Stimulated activated naive CD8-positive, alpha-beta T cell treated with anti-CD3 and anti-CD28 coated beads, Interleukin-15, Interleukin-2, amounts not matched to agents 100 U/mL and 50 U/mL, for 24 hours (primary cell): ENCODE data around the gene GPBAR1.

Experiments used
- ATAC-seq: fragments of 150-1000 bp; cut with Tn5 transposase; one replicate; pipeline ENCODE4 v1.10.0; 2021
- DNase-seq: peaks from one replicate; pipeline ENCODE4 v3.0.0; 2021

Gene GPBAR1

DNA sequence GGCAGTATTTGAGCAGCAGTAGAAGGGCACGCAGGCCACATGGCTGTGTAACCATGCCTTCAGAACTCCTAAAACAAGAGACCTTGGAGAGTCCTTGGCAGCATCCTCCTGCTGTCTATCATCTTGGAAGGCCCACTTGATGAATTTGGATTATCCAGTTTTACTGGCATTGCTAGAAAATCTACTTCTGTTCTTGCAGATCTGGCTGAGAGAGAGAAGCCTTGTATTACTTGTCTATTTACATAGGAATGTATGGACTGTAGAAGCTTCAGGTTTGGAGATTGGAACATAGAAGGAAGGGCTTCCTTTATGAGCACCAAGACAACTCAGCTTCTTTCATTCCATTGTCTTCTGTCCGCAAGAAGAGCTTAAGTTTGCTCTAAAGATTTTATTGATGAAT is 16.1 kb upstream of the GPBAR1 start:
- ATAC-seq (no peak), DNase-seq (no peak)

DNA sequence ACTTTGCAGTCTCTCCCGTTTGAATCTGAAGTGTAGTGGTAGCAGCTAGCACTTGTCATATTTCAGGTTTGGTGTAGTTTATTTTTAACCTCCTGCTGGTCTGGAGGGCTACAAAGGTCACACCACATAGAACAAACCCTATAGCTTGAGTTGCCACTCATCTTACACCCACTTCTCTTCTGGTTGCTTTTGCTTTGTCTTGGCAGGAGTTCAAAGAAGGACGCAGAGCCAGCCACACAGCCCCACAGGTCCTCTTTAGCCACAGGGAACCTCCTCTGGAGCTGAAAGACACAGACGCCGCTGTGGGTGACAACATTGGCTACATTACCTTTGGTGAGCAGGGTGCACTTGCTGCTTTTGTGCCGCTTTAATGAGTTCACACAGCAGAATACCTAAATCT is 15.6 kb upstream of the GPBAR1 start:
- ATAC-seq (peak; percentile 91), DNase-seq (peak; percentile 28)

DNA sequence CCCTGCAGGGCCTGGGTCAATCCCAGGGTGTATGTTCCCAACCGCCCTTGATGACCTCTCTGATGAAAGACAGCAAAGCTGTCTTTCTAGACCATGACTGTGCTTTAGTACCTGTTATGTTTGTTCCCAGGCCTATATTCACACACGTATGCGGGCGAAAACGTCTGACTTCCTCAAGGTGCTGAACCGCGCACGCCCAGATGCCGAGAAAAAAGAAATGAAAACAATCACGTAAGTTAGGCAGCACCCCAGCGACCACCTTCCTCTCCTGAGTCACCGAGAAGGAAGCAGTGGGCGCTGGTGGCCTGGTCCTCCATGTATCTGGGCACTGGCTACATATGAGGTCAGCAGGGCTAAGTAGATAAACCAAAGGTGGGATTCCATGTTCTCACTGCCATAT is 11.1 kb upstream of the GPBAR1 start:
- ATAC-seq (no peak), DNase-seq (no peak)

DNA sequence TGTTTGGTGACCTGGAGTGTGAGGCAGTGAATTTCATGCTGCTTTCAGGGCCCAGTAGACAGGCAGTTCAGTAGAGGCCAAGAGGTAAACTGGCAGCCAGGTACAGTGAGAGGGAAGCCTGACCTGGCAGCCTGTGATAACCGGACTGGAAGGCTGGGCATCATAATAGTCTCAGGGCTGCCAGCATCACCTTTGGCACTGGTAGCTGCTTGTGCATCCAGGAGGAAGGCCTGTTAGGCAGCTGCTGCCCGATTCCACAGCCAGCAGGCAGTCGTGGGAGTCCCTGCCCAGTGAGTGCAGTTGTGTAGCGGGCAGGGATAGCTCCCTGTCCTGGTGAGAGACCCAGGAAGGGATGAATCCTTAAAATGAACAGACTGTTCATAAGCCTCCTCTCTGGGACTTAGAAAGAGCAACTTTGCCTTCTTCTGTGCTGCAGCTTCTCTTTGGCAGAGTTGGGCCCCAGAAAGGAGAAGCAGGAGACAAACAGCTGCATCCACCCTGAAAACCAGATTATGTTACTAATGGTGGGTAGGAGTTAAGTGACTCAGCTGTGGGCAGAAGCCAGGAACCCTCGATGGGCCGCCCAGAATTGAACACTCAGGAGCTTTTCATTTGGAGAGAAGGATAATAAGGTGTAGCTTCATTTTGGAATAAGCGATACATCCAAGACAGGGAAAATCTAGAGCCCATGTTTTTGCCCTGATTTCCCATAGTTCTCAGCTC is 8.1 kb upstream of the GPBAR1 start:
- DNase-seq, result no peak

DNA sequence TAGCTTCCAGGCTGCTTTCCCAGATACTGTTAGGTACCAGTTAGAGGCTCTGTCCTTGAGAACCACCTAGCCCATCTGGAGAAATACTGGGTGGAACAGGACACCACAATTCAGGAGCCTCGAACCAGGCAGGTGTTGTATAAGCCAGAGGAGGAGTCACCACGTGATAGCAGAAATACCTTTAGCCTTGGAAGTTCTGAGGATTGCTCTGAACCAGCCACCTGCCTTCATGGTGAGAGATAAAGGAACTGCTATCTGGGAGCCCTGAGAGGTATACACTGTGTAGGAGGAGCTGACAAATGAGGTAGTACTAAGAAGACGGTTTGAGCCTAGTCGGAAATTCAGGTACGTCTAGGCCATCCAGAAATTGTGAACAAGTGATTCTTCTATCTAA is 7.6 kb upstream of the GPBAR1 start:
- no peak for DNase-seq
- ATAC-seq, result no peak

More for the DNA sequence above, 8.1 kb upstream of the GPBAR1 start:
- ATAC-seq, result peak; percentile 23

DNA sequence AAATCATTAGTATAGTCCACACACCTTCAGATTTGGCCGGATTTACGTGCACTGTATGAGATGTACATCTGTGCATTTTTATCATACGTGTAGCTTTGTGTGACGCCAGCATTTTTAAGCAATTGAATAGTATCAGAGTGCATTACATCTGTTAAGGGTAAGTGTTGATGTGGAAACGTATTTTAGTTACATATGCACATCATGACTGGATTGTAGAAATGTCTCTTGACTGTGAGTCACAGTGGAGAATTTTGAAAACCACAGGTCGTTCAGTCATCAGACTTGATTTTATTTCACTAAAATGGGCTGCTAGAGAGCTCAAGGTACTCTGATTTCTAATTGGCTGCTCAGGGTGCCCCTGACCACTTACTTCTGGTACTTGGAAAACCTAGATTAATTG is 5.4 kb upstream of the GPBAR1 start:
- DNase-seq (no peak), ATAC-seq (peak; percentile 35)

DNA sequence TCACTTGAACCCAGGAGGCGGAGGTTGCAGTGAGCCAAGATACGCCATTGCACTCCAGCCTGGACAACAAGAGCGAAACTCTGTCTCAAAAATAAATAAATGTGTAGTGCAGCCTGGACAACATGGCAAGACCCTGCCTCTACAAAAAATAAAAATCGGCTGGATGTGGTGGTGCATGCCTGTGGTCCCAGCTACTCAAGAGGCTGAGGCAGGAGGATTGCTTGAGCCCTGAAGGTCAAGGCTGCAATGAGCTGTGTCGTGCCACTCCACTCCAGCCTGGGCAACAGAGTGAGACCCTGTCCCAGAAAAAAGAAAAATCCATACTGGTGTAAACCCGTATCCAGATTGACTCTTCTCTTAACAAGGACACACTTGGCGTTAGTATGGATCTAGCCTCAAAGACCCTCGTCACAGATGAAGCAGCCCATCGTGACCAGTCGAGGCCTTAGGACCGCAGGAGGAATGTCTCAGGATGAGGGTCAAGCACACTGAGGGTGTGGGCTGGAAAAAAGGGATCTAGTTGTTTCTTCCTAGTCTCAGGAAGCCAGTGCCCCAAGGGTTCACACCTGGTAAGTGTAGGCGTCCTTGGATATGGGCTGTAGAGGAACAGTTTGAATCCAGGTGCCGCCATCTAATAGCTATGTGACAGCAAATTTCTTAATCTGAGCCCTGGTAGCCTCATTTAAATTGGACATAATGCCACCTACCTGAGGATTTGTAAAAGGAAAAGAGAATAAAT is 4.0 kb upstream of the GPBAR1 start:
- ATAC-seq, result no peak
- no peak for DNase-seq

DNA sequence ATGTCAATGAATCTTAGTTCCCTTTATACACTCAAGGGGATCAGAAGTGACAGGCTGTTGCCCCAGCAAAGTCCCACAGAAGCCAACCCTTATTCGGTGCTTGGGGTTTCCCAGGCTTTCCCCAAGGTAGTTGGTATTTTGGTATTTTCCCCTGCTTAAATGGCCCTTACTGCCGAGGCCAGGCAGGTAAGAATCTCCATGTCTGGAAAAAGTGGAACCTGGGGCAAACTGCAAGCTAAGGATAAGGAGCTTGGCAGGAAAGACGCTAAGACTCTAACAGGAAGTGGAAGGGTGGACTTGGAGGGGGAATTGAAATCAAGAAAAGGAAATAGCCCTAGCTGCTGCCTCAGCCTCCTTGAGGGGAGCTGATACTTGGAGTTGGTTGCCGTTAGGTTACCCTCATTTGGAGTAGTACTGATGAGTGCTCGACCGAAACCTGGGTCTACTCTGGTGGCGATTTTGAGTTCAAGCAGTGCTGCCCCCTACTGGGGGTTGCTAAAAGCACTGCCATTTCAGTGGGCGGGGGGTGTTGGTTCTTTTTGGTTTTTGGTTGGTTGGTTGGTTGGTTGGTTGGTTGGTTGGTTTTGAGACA is 3.3 kb upstream of the GPBAR1 start:
- peak; percentile 79 for DNase-seq
- ATAC-seq, result peak; percentile 73

DNA sequence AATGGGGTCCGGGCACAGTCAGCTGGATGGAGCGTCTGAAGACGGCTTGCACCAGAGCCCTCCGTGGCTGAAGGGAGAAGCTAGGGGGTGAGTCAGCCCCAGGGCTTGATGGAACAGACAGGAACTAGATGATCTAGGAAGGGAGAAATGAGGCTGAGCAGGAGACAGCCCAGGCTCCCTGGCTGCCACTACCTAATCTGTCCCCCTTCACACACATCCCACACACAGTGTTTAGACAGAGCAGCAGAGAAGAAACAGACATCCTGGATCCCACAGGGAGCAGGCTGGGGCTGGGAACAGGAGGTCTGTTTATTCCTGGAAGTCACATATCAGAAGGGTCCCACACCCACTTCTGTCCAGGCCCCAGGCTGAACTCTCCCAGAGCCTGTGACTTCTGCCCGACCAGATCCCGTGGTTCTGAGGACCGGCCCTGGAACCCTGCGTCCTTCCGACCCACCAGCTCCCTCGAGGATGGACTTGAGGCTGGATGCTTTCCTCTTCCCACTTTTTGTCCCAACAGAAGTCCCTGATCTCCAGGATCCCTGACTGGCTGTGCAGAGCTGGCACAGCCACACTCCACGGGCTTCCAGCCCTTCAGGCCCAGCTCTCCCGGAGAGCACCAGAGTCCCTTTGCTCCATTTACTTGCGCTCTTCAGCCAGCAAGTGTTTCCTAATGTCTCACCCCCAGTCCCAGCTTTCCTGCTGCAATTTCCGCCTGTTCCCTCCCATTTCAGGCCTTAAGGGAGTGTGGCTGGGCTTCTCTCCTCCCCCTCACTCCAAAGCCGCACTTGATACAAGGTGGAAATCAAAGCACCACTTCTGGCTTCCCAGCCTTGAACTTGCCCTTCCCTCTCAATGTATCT is 1.5 kb upstream of the GPBAR1 start:
- no peak for DNase-seq
- no peak for ATAC-seq

DNA sequence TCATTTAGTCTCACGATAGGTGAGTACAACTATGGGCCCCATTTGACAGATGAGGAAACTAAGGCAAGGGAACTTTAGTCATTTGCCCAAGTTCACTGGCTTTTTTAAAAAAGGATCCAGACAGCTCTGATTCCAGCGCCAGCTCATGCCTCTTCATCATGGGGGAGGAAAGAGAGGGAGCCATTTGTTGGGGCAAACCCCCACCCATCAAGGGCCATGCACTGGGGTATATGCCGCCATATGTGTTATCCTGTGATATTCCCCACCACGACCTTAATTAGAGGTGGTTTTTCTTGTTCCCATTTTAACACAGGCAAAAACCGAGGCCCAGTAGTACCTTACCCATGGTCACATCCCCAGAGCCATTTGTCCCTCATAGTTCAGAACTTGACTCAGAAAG is 649 bp upstream of the GPBAR1 start:
- no peak for DNase-seq
- no peak for ATAC-seq

DNA sequence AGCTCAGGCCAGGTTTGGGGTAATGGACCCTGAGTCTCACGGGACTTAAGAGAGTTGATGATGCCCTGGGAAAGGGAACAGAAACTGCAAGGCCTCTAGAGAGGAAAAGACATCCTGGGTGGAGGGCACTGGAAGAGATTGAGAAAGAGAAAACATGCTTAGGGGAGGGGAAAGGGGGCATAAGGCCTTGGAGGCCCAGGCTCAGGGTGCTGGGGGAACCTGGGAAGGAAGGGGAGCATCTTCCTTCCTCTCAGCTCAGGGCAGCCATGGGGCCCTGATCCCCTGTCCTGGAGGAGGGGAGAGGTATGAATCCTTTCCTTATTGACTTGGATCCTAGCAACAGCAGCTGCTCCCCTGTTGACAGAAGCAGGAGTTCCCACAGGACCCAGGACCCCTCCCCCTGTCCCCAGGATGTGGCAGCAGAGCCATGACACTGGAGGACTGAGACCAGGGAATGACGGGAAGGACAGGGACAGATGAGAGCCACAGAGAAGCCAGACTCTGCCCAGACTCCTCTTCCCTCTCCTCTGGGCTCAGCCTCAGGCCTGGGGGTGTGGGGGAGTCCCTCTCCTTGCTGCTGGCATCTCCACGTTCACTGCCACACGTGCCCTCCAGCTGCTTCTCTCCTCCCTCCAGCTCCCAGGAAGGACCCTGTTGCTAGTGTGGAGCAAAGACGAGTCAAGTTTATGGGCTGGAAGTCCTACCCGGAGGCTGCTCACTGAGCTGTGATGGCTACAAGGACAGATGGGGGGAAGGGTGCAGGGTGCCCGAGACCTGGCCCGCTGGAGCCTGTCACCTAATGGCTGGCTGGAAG is 815 bp downstream of the GPBAR1 start:
- no peak for ATAC-seq
- DNase-seq, result no peak

DNA sequence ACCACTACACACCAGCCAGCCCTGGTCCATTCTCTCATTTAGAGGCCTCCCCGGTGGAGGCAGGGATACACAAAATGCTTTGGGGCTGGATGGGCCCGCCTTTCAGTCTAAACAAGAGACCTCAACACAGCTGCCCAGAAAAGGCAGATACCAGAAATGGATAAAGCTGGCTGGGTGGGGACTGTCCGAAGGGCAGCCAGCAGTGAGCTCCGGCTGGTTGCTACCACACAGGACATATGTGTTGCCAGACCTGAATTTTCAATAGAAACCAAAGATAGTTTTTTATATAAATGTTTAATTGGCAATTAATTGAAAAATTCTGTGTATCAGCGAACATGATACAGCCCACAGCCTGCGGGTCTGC is 1.4 kb downstream of the GPBAR1 start:
- DNase-seq, result no peak
- ATAC-seq, result no peak

DNA sequence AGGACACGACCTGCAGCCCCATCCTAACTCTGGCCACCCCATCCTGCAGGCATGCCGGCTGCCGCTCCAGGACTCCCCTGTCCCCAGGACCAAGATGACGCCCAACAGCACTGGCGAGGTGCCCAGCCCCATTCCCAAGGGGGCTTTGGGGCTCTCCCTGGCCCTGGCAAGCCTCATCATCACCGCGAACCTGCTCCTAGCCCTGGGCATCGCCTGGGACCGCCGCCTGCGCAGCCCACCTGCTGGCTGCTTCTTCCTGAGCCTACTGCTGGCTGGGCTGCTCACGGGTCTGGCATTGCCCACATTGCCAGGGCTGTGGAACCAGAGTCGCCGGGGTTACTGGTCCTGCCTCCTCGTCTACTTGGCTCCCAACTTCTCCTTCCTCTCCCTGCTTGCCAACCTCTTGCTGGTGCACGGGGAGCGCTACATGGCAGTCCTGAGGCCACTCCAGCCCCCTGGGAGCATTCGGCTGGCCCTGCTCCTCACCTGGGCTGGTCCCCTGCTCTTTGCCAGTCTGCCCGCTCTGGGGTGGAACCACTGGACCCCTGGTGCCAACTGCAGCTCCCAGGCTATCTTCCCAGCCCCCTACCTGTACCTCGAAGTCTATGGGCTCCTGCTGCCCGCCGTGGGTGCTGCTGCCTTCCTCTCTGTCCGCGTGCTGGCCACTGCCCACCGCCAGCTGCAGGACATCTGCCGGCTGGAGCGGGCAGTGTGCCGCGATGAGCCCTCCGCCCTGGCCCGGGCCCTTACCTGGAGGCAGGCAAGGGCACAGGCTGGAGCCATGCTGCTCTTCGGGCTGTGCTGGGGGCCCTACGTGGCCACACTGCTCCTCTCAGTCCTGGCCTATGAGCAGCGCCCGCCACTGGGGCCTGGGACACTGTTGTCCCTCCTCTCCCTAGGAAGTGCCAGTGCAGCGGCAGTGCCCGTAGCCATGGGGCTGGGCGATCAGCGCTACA is 2.1 kb downstream of the GPBAR1 start:
- ATAC-seq, result no peak
- no peak for DNase-seq

DNA sequence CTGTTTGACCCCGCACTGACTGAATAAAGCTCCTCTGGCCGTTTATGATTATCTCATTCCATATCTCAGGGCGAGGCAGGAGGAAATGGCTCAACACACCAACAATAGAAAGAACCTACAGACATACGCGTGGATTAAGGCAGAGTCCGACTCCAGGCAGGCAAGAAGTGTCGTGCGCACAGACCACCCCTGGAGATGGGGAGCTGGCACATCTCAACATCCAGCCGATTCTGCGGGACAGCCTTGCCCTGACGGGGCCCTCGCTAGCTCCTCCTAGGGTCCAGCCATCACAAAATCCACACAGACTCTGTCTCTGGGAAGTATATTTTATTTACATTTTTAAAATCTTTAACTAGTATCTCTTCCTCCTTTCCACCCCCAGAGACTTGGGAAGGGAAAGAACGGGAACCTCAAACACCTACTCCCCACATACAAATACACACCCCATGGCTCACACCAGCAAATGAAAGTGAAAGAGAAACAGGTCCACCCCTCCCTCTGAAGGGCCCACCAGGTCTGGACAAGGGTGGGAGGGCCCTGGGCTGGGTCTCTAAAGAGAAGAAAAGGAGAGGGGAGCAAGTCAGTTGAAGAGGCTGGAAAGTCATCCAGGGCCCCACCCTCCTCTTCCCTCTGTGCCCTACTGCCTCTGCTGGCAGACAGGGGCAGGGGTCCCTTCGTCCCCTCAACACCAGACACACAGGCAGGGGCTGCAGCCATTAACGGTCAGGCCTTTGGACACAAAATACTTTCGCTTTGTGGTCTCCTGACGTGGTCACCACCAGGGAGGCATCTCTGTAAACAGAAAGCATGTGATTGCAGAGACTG is 3.2 kb downstream of the GPBAR1 start:
- DNase-seq (no peak), ATAC-seq (no peak)

DNA sequence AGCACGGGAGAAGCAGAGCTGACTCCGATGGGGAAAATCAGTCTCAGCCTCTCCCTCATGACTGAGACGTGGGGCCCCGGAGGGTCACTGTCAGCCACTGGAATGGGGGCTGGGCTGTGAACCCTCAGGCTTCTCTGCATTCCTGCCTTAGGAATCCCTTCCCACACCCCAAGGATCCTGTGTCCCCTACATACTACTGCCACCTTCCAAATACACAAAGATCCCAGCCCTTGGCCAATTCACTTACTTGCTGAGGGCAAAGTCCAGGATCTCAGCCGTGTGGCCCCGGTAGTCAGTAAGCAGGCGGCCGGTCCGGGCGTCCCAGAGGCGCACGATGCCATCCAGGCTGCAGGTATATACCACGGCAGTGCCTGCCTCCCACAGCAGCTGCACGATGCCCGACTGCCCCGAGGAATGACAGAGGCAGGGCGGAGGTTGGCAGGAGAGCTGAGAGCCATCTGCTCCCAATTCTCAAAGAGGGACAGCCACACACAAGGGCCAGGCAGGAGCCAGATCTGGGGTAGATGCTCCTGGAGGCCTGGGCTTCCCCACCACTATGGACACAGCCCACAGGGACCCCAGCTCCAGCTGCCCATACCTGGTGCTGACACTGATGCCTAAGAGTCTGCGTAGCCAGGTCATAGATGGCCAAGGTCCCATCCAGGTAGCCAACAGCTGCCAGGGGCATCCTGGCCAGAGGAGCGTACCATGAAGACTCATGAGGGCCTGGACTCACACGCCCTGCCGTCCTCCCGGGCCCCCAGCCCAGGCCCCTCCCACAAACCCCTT is 4.2 kb downstream of the GPBAR1 start:
- DNase-seq, result no peak
- ATAC-seq, result no peak

DNA sequence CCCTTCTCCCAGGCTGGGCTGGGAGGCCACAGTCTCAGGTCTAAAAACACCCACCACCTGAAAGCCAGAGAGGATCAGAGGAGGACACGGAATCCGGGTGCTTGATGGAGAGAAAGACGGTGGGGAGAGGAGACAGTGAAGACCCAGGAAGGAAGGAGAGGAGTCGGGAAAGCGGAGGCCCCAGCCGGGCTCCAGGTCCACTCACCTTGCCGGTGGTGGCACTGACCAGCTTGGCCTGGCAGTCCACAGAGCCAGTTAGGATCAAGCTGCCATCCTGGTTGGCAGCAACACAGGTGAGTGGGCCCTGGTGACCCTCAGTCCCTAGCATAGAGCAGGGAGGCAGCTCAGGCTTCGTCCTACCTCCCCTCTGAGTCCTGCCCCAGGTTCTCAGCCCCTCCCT is 4.8 kb downstream of the GPBAR1 start:
- ATAC-seq, result no peak
- no peak for DNase-seq

DNA sequence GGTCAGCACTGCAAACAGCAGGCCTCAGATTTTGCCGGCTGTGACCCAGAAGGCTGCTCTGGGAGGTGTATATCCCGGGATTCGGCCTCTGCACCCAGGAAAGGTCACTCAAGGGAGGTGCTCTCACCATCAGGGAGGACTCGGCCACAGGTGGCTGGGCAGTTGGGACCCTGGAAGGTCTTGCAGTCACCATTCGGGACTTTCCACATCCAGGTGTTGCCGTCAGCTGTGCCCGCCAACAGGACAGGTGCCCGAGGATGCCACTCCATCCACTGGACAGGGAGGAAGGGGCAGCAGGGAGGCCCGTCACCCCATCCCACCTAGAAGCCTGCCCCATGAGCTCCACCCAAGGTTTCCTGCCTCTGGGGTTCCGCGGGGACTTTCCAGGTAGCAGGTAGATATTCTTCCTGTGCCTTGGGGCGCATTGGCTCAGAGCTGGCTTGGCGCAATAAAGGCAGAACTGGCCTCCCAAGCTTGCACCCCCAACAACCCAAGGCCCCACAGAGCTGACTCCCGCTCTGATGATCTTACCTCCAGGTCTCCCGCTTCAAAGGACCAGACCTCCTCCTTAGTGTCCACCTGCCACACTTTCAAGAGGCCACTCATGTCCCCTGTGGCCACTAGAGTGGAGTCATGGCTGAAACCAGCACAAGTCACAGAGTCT is 5.6 kb downstream of the GPBAR1 start:
- no peak for DNase-seq
- no peak for ATAC-seq

DNA sequence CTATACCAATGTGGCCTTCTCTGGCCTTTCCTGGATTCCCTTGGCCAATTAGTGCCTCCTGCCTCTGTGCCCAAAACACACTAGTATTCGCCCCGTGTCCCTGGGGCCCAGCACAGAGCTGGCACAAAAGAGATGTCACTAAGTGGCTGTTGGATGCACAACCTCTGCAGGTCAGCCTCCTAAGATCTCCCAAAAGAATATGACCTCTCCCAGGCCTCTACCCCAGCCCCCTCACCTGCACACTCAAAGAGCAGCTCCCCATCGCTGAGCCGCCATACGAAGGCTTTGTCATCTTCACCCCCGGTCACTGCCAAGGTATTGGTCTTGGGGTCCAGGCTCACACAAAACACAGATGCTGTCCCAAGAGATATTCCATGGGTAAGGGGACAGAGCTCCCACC is 6.4 kb downstream of the GPBAR1 start:
- DNase-seq, result no peak

More for the DNA sequence above, 6.4 kb downstream of the GPBAR1 start:
- no peak for ATAC-seq
